Hematopoietic multipotent progenitor cell treated with erythropoietin and hydrocortisone succinate and interleukin-3 and kit ligand, for 17 days (in vitro differentiated cells): ENCODE data around the gene DGCR2.
"Not testable (repeated sequence)": the region's sequence is repeated elsewhere in the genome, so short reads cannot be mapped to it uniquely, and the experiment has no call there.

ENCODE experiments used
- DNase-seq: peaks from one replicate; pipeline ENCODE4 v3.0.0-alpha.2; 2015; ENCODE audit warnings: low spot score

Gene DGCR2

GRCh38 chr22:19030226-19030888, 91.9 kb downstream of the DGCR2 start:
- DNase-seq, result not testable (repeated sequence)

DNA sequence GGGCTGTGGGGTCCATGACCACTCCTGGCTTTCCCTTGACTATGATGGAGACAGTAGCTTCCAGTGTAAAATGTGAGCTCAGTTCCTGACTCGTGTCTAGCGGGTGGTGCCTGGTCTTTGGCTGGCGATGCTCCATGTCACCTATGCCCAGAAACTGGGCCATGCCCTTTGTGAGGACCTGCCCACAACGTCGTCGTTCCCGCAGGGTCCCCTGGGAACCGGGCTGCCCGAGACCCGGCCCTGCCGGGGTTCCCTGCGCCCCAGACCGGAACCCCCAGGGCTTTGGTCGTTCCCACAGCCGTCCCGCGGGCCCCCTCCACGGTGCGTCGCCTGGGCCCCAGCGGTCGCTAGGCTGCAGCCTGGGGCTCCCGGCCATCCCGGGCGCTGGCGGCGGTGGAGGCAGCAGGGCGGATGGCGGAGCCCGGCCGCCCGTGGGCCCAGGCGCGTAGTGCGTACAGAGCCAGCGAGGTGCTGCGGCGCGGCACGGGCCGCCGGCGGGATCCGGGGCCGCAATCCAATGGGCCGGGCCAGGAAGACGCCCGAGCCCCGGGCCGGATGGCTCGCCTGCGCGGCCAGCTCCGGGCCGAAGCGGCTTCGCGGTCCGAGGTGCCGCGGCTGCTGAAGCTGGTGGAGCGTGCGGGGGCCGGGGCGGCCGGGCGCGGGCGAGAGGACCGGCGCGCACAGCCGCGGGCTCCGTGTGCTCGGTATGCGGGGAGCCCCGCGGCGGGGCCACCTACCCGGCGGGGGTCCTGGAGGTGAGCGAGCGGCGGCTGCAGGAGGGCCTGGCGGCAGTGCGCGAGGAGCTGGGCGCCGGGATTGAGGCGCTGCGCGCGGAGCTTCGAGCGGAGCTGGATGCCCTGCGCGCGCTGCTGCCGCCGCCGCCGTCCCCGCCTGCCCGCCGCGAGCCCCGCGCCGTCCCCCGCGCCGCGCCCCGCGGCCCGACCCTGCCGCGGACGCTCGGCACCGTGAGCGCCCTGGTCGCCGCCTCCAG, 92.8 kb downstream of the DGCR2 start:
- DNase-seq, result not testable (repeated sequence)

- not testable (repeated sequence) for DNase-seq
These were observed 94.2 kb downstream of the DGCR2 start for GRCh38 chr22:19028060-19028455.

DNA sequence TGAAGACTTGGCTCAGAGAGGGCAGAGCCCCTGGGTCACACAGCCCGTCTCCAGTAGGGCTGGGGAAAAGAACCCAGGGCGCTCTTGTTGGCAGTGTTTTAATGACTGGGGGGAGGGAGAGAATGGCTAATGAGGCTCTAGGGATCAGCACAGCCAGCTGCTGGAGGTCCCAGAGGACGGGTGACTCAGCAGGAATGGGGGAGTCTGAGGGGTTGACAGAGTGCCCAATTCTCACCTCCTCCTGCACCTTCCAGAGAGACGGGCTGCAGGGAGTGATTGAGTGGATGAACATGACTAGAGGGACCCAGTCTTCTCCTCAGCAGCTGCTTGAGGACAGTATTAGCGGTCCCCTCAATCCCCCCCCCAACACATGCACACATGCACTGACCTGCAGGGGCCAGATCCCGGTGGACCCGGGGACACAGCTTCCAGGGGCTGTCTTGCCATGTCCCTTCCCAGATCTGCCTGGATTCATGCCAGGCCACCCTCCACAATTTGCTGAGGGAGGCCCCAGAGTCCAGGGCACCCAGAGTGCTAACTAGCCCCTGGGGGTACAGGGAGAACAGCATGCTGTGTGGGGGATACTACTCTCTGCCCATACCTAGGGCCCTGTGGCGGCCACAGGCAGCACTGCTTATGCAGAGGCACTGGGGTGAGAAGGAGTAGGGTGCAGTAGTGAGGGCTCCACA, 94.7 kb downstream of the DGCR2 start:
- not testable (repeated sequence) for DNase-seq

- DNase-seq, result not testable (repeated sequence)
These were observed 96.1 kb downstream of the DGCR2 start for GRCh38 chr22:19026080-19026479.

DNA sequence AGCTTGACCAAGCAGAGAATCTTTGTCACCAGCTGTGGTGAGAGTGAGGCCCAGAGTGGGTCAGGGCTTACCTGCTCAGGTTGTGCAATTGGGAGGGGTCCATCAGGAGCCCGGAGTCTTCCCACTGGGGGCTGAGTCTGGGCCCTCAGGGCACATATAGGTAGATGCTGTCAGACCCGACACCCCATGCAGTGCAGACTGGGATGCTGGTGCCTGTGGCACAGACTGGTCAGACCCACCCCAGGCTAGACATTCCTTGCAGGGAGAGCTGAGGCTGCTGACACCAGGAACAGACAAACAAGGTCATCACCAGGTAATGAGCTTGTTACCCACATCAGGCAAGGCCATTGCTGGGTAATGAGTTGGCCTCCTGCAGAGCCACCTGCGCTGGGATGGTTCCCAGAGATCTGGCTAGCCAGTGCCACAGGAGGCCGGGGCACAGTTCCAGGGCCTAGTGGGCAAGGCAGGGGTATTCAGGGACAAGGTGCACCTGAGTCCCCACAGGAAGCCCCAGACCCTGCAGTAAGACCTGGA, 97.2 kb downstream of the DGCR2 start:
- DNase-seq, result not testable (repeated sequence)

DNA sequence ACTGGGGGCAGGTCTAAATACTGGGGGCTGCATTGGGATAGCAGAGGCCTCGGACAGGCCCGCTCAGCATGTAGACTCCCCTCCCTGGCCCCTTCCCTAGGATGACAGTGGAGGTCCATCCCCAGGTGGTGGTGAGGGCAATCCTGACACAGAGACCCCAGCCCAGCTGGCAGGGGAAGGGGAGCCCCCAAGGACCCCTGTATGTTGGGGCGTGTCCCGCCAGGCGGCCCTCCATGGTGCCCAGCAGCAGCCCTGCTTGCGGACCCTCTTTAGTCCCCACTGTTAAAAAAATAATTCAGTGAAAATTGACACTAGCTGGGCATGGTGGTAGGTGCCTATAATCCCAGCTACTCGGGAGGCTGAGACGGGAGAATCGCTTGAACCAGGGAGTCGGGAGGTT, 98.3 kb downstream of the DGCR2 start:
- DNase-seq, result not testable (repeated sequence)

DNA sequence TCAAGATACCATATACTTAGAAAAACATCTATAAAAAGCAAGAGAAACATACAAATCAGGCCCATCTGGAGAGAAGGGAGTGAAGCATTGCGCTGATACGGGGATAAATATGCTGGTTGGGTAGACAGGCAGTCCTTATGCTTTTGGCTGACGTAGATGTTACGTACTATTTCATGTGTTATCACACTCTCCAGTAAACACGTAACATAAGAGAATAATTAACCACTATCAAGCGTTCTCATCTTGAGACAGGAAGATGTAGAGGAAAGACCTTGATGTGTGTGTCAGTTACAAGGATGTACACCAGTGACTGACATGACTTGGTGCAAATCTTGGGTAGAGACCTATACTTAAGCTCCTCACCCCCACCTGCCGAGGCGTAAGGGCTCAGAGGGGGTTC, 99.5 kb downstream of the DGCR2 start:
- no peak for DNase-seq

GRCh38 chr22:19019679-19020032, 102.6 kb downstream of the DGCR2 start:
- no peak for DNase-seq

DNA sequence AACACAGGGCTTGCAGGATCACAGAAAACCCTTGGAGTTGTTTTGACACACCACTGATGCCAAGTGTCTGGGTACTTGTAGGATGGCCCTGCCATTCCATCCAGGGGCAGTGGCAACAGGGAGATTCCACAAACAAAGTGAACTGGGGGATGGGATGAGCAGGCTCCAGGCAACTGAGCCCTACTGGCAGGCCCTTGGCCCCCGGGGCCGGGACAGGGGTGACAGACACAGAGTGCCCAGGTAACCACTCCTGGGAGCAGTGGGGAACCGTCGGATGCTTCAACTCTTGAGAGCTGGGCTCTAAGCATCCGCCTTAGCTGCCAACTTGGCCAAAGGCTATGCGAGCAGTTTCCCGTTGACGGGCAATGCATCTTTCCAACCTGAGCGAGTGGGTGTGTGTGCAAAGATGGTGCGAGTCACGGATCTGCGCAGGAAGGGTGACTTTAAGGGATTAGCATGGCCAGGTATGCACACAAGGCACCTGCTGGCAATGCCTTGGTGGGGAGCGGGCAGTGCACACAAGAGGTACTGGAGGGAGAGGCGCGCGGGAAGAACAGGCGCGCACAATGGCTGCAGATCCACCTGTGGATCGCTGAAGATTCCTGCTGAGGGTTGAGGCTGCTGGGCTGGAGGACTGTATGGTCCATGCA, 103.1 kb downstream of the DGCR2 start:
- DNase-seq, result no peak

DNA sequence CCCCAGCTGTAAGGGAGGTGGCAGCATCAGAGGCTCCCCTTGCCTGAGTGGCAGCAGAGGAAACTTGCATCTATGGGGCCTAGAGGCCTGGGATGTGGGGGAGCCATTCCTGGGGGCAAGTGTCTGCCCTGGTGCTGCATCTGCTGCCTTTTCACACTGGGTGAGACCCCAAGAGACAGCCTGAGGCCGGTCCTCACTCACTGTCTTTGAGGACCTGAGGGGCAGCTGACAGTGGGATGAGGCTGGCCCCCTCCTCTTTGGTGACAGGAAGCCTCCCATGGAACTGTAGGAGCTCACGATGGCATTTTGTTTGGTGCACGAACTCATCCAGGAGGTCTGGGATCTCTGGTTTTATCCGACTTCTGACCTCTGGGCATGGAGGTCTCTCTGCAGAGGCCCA, 104.0 kb downstream of the DGCR2 start:
- DNase-seq, result no peak

- DNase-seq, result no peak
These were observed 106.0 kb downstream of the DGCR2 start for GRCh38 chr22:19016081-19016766.

DNA sequence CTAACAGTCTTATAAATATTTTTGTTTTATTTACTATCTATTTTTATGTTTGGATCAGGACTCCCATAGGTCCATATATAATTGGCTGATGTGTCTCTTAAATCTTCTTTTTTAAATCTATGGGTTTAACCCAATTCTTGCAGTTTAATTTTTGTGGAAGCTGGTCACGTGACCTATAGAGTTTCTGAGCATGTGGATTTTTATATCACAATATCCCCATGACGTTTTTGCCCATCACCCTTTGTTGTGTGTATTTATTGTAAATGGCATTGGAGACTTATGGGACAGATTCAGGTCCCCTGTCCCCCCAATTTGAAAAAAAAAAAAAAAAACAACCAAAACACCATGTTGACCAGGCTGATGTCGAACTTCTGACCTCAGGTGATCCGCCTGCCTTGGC, 107.3 kb downstream of the DGCR2 start:
- DNase-seq, result no peak

DNA sequence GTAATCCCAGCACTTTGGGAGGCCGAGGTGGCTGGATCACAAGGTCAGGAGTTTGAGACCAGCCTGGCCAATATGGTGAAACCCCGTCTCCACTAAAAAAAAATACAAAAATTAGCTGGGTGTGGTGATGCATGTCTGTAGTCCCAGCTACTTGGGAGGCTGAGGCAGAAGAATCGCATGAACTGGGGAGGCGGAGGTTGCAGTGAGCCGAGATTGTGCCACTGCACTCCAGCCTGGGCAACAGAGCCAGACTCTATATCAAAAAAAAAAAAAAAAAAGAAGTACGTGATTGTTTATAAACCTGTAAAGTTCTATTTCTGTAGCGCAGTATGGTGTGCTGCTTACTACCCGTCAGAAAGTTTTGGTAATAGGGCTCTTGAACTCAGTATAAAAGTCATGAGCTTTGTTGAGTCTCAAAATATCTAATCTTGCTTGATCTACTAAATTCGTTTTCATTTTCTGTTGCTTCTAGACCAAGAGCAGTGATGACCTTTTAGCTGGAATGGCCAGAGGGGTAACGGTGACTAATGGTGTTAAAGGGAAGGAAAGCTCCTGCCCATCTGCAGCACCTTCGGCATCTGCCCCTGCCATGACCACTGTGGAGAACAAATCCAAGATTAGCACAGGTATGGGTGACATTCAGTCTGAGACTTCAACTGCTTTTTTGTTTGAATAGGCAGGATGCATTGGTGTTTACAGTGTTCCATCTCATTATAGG, 108.2 kb downstream of the DGCR2 start:
- DNase-seq, result not testable (repeated sequence)

DNA sequence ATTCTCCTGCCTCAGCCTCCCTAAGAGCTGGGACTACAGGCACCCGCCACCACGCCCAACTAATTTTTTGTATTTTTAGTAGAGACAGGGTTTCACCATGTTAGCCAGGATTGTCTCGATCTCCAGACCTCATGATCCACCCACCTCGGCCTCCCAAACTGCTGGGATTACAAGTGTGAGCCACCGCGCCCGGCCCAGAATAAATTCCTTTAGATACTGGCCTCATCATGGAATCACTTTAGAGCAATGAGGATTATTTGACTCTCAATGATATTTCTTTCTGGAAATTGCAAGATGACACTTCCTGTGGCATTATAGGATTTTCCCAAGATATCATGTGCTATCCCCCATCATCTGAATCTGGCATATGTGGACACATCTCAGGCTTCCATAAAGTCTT, 108.8 kb downstream of the DGCR2 start:
- DNase-seq, result not testable (repeated sequence)

- no peak for DNase-seq
These were observed 109.8 kb downstream of the DGCR2 start for GRCh38 chr22:19012308-19012986.

GRCh38 chr22:19011611-19012010, 110.6 kb downstream of the DGCR2 start:
- DNase-seq, result not testable (repeated sequence)

GRCh38 chr22:19011075-19011474, 111.1 kb downstream of the DGCR2 start:
- no peak for DNase-seq

DNA sequence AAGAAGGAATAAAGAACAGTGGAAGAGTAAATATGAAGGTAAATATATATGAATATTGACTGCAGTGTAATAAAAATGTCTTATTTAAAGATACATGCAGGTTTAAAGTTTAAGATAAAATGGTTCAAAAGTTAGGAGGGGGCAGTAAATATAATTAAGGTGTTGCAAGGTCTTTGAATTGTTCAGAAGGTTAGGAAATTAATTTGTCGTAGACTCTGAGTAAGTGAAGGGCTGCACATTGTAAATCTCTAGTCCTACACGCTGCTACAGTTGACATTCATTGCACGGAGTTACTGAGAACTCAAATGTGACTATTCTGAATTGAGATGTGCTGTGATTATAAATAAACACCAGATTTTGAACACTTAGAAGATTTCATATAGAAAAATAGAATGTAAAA, 116.3 kb downstream of the DGCR2 start:
- DNase-seq, result no peak

GRCh38 chr22:19004471-19004870, 117.7 kb downstream of the DGCR2 start:
- DNase-seq, result no peak
